ENCODE results near the gene INTS2. TPM values are rescaled to one million over a fixed set of nuclear protein-coding genes. Genes with fewer than 3 reads are reported as not detected.
"Not testable (repeated sequence)": the region's sequence is repeated elsewhere in the genome, so short reads cannot be mapped to it uniquely, and the experiment has no call there.

The INTS2 gene
- total RNA-seq, 1 donor, result 9.8 TPM

GRCh38 chr17:61895391-61895790 is 32.4 kb downstream of the INTS2 start:
- no peak overlapping the region for H3K27ac ChIP-seq (ENCODE audit: low read depth, low read length)

GRCh38 chr17:61894310-61894709 is 33.5 kb downstream of the INTS2 start:
- H3K9me3 ChIP-seq (ENCODE audit: low read depth, low read length); H3K4me3 ChIP-seq (ENCODE audit: insufficient read depth, low read length); H3K27me3 ChIP-seq (ENCODE audit: insufficient read depth, low read length); H3K36me3 ChIP-seq (ENCODE audit: insufficient read depth, low read length); DNase-seq (ENCODE audit: insufficient read length, low spot score, missing footprints); H3K4me2 ChIP-seq (ENCODE audit: insufficient read depth, low read length); H3K27ac ChIP-seq (ENCODE audit: low read depth, low read length); H3K79me2 ChIP-seq (ENCODE audit: insufficient read depth, low read length); H2AFZ ChIP-seq (ENCODE audit: low read length); H4K20me1 ChIP-seq (ENCODE audit: insufficient read depth, low read length); H3K4me1 ChIP-seq (ENCODE audit: insufficient read depth, low read length): not testable (repeated sequence)

More at GRCh38 chr17:61895391-61895790, 32.4 kb downstream of the INTS2 start:
- no peak for TF ChIP-seq CTCF (IDR thresholded peaks at IDR 0.05; ENCODE audit: extremely low read depth, low read depth, low read length)
- Histone ChIP-seq H3K9me3 (ENCODE audit: low read depth, low read length) (no peaks in the 10 kb centered on the region), H3K79me2 (ENCODE audit: insufficient read depth, low read length) (no peaks in the 10 kb centered on the region), H3K27me3 (ENCODE audit: insufficient read depth, low read length) (no peaks in the 10 kb centered on the region), H3K4me2 (ENCODE audit: insufficient read depth, low read length) (no peak overlapping the region), H4K20me1 (ENCODE audit: insufficient read depth, low read length) (no peaks in the 10 kb centered on the region), H2AFZ (ENCODE audit: low read length) (no peak overlapping the region), H3K4me3 (ENCODE audit: insufficient read depth, low read length) (no peak overlapping the region), H3K4me1 (ENCODE audit: insufficient read depth, low read length) (no peaks in the 10 kb centered on the region), H3K36me3 (ENCODE audit: insufficient read depth, low read length) (peaks cover 11% of the 10 kb centered on the region)
- no peak for DNase-seq (ENCODE audit: insufficient read length, low spot score, missing footprints)

DNA sequence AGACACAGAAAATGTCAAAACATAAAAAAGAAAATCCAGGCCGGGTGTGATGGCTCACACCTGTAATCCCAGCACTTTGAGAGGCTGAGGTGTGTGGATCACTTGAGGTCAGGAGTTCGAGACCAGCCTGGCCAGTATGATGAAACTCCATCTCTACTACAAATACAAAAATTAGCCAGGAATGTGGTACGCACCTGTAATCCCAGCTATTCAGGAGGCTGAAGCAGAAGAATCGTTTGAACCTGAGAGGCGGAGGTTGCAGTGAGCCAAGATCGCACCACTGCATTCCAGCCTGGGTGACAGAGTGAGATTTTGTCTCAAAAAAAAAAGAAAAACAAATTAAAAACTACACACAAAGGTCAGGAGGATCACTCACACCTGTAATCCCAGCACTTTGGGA is 40.0 kb downstream of the INTS2 start:
- peaks cover 17% of the 10 kb centered on the region for H3K36me3 ChIP-seq (ENCODE audit: insufficient read depth, low read length)
- H3K4me3 ChIP-seq (ENCODE audit: insufficient read depth, low read length); H3K27me3 ChIP-seq (ENCODE audit: insufficient read depth, low read length); H3K4me1 ChIP-seq (ENCODE audit: insufficient read depth, low read length); H3K27ac ChIP-seq (ENCODE audit: low read depth, low read length); H3K4me2 ChIP-seq (ENCODE audit: insufficient read depth, low read length); H3K79me2 ChIP-seq (ENCODE audit: insufficient read depth, low read length); H2AFZ ChIP-seq (ENCODE audit: low read length); H3K9me3 ChIP-seq (ENCODE audit: low read depth, low read length); H4K20me1 ChIP-seq (ENCODE audit: insufficient read depth, low read length); DNase-seq (ENCODE audit: insufficient read length, low spot score, missing footprints): not testable (repeated sequence)

- H3K9me3 ChIP-seq (ENCODE audit: low read depth, low read length); H3K79me2 ChIP-seq (ENCODE audit: insufficient read depth, low read length); DNase-seq (ENCODE audit: insufficient read length, low spot score, missing footprints); H2AFZ ChIP-seq (ENCODE audit: low read length); H3K4me2 ChIP-seq (ENCODE audit: insufficient read depth, low read length); H3K4me1 ChIP-seq (ENCODE audit: insufficient read depth, low read length); H3K27ac ChIP-seq (ENCODE audit: low read depth, low read length); H4K20me1 ChIP-seq (ENCODE audit: insufficient read depth, low read length); H3K27me3 ChIP-seq (ENCODE audit: insufficient read depth, low read length); H3K4me3 ChIP-seq (ENCODE audit: insufficient read depth, low read length): not testable (repeated sequence)
- H3K36me3 ChIP-seq (ENCODE audit: insufficient read depth, low read length), result peaks cover 22% of the 10 kb centered on the region
Measured at GRCh38 chr17:61885865-61886264, 41.9 kb downstream of the INTS2 start.

DNA sequence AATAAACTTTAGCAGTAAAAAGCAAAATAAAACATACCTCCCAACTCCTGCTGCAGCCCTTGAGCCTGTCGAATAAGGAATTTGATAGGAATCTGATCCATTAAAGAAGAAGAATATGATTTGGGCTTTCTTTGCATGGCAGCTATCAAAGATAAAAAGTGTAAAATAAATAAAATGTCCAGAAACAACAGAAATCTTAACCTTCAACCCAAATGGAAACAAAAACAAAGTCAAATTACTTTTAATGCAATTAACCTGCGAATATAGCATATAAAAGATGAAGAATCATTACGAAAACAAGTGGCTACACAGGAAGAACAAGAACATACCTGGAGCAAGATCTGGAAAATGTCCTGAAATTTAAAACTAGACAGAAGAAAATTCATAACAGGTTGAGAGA is 42.9 kb downstream of the INTS2 start:
- Histone ChIP-seq H3K27me3 (ENCODE audit: insufficient read depth, low read length) (no peaks in the 10 kb centered on the region), H3K36me3 (ENCODE audit: insufficient read depth, low read length) (peaks cover 20% of the 10 kb centered on the region), H3K27ac (ENCODE audit: low read depth, low read length) (no peak overlapping the region), H2AFZ (ENCODE audit: low read length) (no peak overlapping the region), H3K9me3 (ENCODE audit: low read depth, low read length) (no peaks in the 10 kb centered on the region), H3K79me2 (ENCODE audit: insufficient read depth, low read length) (no peaks in the 10 kb centered on the region), H3K4me1 (ENCODE audit: insufficient read depth, low read length) (no peaks in the 10 kb centered on the region), H4K20me1 (ENCODE audit: insufficient read depth, low read length) (peaks cover 3% of the 10 kb centered on the region), H3K4me2 (ENCODE audit: insufficient read depth, low read length) (no peak overlapping the region), H3K4me3 (ENCODE audit: insufficient read depth, low read length) (no peak overlapping the region)
- DNase-seq (ENCODE audit: insufficient read length, low spot score, missing footprints), result no peak
- no peak for TF ChIP-seq CTCF (IDR thresholded peaks at IDR 0.05; ENCODE audit: extremely low read depth, low read depth, low read length)
